Activated T-helper 1 cell treated with anti-CD3 and anti-CD28 coated beads, Interleukin-2, amount 50 U/mL, for 16 hours (primary cell): ENCODE measurements around the gene ING2.
"Not testable (repeated sequence)": the region's sequence is repeated elsewhere in the genome, so short reads cannot be mapped to it uniquely, and the experiment has no call there.

ENCODE experiments used
- DNase-seq, 2 donors: peaks; one replicate each; pipeline ENCODE4 v3.0.0-alpha.2; 2020; ENCODE audit warnings: low read depth in 1 of 2, low spot score in 1 of 2

ING2 gene

GRCh38 chr4:183546376-183546775 lies 41.5 kb downstream of the ING2 start:
- DNase-seq: no peak

GRCh38 chr4:183548306-183548705 lies 43.4 kb downstream of the ING2 start:
- no peak for DNase-seq

GRCh38 chr4:183550345-183551093 lies 45.7 kb downstream of the ING2 start:
- DNase-seq: no peak

- DNase-seq: no peak
Measured at GRCh38 chr4:183552274-183553146, 47.7 kb downstream of the ING2 start.

DNA sequence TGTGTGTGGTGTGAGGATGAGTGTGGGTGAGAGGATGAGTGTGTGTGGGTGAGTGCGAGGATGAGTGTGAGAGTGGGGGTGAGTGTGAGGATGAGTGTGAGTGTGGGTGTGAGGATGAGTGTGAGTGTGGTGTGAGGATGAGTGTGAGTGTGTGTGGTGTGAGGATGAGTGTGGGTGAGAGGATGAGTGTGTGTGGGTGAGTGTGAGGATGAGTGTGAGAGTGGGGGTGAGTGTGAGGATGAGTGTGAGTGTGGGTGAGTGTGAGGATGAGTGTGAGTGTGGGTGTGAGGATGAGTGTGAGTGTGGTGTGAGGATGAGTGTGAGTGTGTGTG lies 48.3 kb downstream of the ING2 start:
- not testable (repeated sequence) for DNase-seq

DNA sequence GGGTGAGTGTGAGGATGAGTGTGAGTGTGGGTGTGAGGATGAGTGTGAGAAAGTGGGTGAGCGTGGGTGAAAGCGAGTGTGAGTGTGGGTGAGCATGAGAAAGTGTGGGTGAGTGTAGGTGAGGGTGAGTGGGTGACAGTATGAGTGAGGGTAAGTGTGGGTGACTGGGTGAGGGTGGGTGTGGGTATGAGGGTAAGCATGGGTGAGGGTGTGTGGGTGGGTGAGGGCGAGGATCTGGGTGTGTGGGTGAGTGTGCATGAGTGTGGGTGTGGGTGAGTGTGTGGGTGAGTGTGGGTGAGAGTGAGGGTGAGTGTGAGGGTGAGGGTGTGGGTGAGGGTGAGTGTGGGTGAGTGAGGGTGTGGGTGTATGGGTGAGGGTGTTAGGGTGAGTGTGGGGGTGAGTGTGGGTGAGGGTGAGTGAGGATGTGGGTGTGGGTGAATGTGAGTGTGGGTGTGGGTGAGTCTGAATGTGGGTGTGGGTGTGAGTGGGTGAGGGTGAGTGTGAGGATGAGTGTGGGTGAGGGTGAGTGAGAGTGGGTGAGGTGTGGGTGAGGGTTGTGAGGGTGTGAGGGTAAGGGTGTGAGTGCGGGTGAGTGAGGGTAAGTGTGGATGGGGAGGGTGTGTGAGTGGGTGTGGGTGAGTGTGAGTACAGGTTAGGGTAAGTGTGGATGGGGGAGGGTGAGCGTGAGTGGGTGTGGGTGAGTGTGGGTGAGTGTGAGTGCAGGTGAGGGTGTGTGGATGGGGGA lies 48.9 kb downstream of the ING2 start:
- no peak for DNase-seq

- no peak for DNase-seq
Measured at GRCh38 chr4:183554346-183554686, 49.5 kb downstream of the ING2 start.

- DNase-seq: no peak
Measured at GRCh38 chr4:183554878-183555585, 50.2 kb downstream of the ING2 start.

GRCh38 chr4:183556947-183557346 lies 52.1 kb downstream of the ING2 start:
- DNase-seq: no peak

DNA sequence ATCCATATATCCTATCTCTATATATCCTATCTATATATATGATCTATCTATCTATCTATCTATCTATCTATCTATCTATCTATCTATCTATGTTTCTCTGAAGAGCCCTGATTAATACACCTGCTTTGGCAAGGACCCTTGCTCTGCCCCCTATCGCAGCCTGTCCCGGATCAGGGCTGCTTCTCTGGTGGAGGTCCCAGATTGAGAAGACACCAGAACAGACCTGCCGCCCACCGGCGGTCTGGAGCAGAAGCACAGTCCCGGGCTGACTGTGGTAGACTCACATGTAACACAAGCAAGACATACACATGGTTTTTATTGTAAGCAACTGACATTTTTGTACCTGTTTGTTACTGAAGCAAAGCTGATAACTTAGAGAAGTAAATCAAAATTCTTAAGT lies 52.8 kb downstream of the ING2 start:
- no peak for DNase-seq

DNA sequence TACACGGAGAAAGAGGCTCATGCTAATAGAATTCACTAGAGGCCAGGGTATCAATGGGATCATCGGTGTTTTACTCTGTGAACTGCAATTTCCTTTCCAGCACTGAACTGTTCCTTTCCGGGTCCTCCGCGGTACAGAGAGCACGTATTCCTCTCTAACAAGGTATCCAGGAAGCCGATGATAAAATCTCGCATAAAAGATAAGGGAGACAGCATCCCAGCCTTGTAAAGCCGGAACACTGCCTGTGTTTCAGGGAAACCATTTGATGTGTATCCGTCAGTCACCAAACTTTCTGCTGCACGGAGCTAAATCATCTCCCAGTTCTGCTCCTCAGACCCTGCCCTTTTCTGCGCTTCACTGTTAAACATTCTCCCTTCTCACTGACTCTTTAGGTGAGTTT lies 54.0 kb downstream of the ING2 start:
- DNase-seq: no peak

- DNase-seq: no peak
Measured at GRCh38 chr4:183561905-183562304, 57.0 kb downstream of the ING2 start.
